ENCODE results near the gene DIPK1B. TPM values are rescaled to one million over a fixed set of nuclear protein-coding genes. Genes with fewer than 3 reads are reported as not detected.

DIPK1B gene
- total RNA-seq, 6 experiments from 2014 or later, result not detected

DNA sequence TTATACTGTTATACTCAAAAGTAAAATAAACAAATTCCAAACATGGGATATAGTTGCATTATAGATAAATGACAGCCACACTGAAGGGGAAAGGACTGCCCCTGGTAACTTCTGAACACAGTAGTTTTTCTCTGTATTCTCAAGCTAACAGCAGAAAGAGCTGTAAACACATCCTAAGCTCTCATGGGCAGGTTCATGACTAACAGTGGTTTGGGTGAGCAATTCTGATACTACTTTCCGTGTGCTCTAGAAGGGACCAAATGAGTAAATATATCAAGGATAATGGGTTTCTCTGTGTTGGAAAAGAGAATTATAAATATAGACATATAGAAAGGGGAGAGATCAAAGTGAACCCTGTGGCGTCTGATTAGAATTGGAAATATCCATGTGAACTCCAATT is 38.2 kb downstream of the DIPK1B start:
- DNase-seq, result no peak
- Mint-ChIP-seq H3K36me3 (ENCODE audit: low read depth) (peaks cover 3% of the 10 kb centered on the region), H3K9me3 (peaks cover 15% of the 10 kb centered on the region), H3K4me3 (no peak overlapping the region), H3K4me1 (ENCODE audit: low read depth) (no peaks in the 10 kb centered on the region; the same call in 1 of the 2 replicates), H3K27me3 (ENCODE audit: insufficient read depth) (peaks cover 13% of the 10 kb centered on the region; the same call in 1 of the 2 replicates), H3K27ac (no peak overlapping the region)
- TF ChIP-seq, protein P1, sequence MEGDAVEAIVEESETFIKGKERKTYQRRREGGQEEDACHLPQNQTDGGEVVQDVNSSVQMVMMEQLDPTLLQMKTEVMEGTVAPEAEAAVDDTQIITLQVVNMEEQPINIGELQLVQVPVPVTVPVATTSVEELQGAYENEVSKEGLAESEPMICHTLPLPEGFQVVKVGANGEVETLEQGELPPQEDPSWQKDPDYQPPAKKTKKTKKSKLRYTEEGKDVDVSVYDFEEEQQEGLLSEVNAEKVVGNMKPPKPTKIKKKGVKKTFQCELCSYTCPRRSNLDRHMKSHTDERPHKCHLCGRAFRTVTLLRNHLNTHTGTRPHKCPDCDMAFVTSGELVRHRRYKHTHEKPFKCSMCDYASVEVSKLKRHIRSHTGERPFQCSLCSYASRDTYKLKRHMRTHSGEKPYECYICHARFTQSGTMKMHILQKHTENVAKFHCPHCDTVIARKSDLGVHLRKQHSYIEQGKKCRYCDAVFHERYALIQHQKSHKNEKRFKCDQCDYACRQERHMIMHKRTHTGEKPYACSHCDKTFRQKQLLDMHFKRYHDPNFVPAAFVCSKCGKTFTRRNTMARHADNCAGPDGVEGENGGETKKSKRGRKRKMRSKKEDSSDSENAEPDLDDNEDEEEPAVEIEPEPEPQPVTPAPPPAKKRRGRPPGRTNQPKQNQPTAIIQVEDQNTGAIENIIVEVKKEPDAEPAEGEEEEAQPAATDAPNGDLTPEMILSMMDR (IDR thresholded peaks at IDR 0.05), result no peak

DNA sequence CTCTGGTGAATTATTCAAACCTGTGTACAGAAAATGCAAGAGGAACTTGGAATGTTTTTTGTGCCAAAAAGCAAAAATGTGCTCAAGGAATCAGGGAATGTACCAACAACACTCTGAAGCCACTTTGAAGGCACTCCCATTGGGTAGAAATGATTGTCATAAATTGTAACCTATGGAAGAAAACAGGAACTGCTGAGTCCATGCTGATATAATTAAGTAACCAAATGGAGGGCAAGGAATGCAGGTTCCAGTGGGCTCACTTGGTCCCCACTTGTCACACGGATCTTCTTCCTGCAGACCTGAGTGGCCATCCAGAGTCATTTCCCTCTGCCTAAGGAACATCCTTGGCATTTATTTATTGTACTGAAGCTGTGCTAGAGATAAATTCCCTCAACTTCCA is 38.9 kb downstream of the DIPK1B start:
- Mint-ChIP-seq H3K36me3 (ENCODE audit: low read depth) (peaks cover 10% of the 10 kb centered on the region), H3K9me3 (peaks cover 22% of the 10 kb centered on the region), H3K4me1 (ENCODE audit: low read depth) (no peaks in the 10 kb centered on the region; the same call in 1 of the 2 replicates), H3K27me3 (ENCODE audit: insufficient read depth) (peaks cover 13% of the 10 kb centered on the region; the same call in 1 of the 2 replicates), H3K27ac (no peak overlapping the region), H3K4me3 (no peak overlapping the region)
- no peak for DNase-seq
- TF ChIP-seq, protein P1 (IDR thresholded peaks at IDR 0.05), result no peak

DNA sequence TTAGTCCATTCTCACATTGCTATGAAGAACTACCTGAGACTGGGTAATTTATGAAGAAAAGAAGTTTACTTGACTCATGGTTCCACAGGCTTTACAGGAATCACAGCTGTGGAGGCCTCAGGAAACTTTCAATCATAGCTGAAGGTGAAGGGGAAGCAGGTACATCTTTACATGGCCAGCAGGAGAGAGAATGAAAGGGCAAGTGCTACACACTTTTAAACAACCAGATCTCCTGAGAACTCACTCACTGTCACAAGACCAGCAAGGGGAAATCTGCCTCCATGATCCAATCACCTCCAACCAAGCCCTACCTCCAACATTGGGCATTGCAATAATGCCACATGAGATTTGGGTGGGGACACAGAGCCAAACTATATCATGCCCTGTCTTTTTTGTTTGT is 39.4 kb downstream of the DIPK1B start:
- no peak overlapping the region for H3K27ac Mint-ChIP-seq
- H3K27me3 Mint-ChIP-seq (ENCODE audit: insufficient read depth), result peaks cover 13% of the 10 kb centered on the region; the same call in 1 of the 2 replicates
- no peak overlapping the region for H3K4me3 Mint-ChIP-seq
- peaks cover 11% of the 10 kb centered on the region for H3K36me3 Mint-ChIP-seq (ENCODE audit: low read depth)
- DNase-seq, result no peak
- TF ChIP-seq, protein P1 (IDR thresholded peaks at IDR 0.05), result no peak
- peaks cover 28% of the 10 kb centered on the region for H3K9me3 Mint-ChIP-seq
- no peaks in the 10 kb centered on the region; the same call in 1 of the 2 replicates for H3K4me1 Mint-ChIP-seq (ENCODE audit: low read depth)

DNA sequence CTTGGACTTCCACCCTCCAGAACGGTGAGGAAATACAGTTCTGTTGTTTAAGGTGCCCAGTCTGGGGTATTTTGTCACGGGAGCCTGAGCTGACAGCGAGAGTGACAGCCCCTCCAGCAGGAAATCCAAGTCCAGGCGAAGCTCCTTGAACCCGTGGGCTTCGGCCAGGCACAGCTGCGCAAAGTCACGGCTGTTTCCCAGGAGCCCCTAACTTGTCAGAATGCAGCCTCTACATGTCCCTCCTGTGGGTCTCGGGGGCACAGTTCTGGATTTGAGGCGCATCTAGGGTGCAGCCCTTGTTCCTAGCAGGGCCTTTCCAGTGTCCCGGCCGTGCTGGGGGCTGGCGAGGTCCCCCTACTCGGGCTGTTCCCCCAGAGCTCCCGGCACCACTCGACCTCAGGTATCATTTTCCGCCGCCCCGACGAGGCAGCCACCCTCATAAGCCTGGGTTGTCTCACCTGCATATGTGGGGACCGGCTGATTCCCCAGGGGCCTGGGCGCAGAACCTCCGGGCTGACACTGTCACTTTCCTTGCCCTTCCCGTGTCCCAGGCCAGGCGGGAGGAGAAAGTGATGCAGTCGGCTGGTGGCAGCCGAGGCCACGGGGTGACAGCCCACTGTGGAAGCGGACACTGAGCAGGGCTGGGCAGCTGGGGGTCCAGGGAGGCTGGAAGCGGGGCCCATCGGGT is 41.1 kb downstream of the DIPK1B start:
- peaks cover 12% of the 10 kb centered on the region; the same call in 1 of the 2 replicates for H3K27me3 Mint-ChIP-seq (ENCODE audit: insufficient read depth)
- no peak overlapping the region for H3K27ac Mint-ChIP-seq
- TF ChIP-seq, protein P1 (IDR thresholded peaks at IDR 0.05), result no peak
- H3K4me1 Mint-ChIP-seq (ENCODE audit: low read depth), result no peaks in the 10 kb centered on the region; the same call in 1 of the 2 replicates
- no peak for DNase-seq
- H3K36me3 Mint-ChIP-seq (ENCODE audit: low read depth), result peaks cover 11% of the 10 kb centered on the region
- H3K4me3 Mint-ChIP-seq, result no peak overlapping the region
- H3K9me3 Mint-ChIP-seq, result peaks cover 31% of the 10 kb centered on the region

DNA sequence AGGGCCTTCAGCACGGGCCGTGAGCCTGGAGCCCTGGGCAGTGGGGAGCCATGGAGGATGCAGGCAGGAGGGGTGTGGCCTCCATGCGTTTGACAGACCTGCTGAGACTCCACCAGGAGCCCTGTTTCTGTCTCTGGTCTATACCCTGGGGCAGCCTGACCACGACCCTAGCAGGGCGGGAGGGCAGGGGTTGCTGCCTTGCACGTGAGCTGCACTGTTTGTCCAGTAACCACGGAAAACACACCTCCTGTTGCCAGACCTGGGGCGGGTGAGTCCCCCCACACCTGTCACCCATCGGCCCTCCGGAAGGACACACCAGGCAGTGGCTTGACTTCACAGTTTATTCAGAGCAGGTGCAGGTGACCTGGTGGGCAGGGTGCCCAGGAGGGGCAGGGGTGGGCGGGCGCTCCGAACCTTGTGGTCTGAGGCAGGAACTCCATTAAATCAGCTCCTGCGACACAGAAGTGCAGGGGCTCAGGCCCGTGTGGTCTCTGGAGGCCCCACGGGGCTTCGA is 41.7 kb downstream of the DIPK1B start:
- Mint-ChIP-seq H3K9me3 (peaks cover 31% of the 10 kb centered on the region), H3K36me3 (ENCODE audit: low read depth) (peaks cover 11% of the 10 kb centered on the region), H3K27ac (no peak overlapping the region), H3K27me3 (ENCODE audit: insufficient read depth) (peaks cover 12% of the 10 kb centered on the region; the same call in 1 of the 2 replicates), H3K4me1 (ENCODE audit: low read depth) (no peaks in the 10 kb centered on the region; the same call in 1 of the 2 replicates), H3K4me3 (no peak overlapping the region)
- TF ChIP-seq, protein P1 (IDR thresholded peaks at IDR 0.05), result no peak
- no peak for DNase-seq
